HG02678 (cell line): Measurements from ENCODE around the gene GALNT4.
A peak's percentile ranks its signal among the peaks of the same experiment; 100 is the strongest.

Source experiments
- ATAC-seq: cut with Tn5 transposase; IDR thresholded peaks from one replicate; pipeline ENCODE4 v1.9.1; 2021; ENCODE audit warnings: mild to moderate bottlenecking, moderate library complexity; ENCODE audit not compliant: unreplicated experiment

The GALNT4 gene

DNA sequence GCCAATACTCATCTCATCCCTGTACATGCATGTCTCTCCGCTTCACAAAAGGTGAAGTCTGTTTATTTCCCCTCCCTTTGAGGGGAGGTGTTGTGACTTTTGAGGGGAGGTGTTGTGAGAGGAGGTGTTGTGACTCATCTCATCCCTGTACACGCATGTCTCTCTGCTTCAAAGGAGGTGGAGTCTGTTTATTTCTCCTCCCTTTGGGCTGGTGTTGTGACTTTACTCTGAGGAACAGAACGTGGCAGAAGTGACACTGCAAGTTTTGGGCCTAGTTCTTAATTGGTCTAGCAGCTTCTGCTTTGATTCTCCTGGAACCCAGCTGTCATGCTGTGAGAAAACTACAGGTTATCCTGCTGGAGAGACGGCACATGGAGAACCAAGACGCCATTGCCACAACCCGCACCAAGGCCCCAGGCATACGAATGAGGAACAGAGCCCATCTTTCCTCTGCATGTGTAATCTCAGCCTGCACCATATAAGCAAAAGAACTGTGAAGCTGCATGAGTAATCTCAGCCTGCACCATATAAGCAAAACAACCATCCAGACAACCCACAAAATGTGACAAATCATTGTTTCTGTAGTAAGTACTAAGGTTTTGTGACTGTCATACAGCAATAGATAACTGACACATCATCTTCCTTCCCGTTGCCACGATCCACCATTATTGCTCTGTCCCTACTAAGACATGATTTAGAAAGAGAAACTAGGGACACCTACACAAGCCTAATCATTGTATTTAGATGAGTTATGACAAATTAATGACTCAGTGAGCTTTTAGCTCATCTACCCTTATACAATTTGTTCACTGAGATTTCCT lies 30.0 kb downstream of the GALNT4 start:
- peak; percentile 35 for ATAC-seq

DNA sequence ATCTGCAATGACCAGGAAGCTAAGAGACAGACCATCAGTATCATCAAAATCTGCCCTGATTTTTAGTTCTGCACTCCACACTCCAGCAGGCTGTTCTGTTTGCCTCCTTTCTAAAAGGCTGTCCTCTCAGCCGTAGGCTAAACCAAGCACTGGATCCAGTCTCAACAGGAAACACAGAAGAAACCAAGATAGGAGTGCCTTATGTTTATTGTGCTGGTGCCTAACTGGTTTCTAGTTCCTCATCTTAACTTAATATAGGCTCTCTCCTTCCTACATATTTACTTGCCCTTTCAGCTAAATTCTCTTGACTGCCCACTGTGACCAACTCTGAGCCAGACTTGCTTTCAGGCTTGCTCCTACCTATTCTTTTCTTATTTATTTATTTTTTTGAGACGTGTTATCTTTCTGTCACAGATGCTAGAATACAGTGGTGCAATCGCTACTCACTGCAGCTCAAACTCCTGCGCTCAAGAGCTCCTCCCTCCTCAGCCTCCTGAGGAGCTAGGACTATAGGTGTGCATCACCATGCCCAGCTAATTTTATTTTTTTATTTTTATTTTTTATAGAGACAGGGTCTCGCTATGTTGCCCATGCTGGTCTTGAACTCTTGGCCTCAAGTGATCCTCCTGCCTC lies 30.8 kb downstream of the GALNT4 start:
- ATAC-seq, result no peak

DNA sequence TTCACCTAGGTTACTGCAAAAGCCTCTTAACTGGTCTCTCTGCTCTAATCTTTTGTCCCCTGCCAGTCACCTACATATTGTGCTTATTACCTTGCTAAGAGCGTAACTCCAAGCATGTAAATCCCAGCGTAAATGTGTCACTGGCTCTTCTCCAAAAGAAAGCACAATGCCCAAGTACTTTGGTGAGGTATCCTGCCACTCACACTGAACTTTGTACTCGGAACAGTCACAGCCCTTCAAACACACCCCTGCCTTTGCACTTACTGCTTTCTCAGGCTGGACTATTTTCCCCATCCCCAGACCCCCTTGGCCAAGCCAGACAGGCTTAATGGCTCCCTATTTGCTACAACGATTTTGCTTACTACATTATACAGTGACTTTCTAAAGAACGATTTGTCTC lies 31.7 kb downstream of the GALNT4 start:
- no peak for ATAC-seq

DNA sequence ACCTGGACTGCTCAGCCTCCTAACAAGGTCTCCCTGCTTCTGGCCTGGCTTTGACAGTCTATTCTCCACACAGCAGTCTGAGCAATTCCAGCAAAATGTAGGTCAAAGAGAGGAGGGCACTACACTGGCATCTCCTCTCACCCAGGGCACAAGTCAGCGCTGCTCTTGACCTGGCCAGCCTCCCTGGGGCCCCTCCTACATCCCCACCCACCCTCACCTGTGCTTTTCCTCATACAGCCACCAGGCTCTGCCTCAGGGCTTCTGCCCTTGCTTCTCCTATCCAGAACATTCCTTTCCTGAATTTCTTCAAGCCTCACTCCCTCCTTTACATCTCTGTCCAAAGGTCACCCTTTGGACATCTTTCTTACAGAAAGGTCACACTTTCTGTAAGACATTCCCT lies 33.7 kb downstream of the GALNT4 start:
- no peak for ATAC-seq

DNA sequence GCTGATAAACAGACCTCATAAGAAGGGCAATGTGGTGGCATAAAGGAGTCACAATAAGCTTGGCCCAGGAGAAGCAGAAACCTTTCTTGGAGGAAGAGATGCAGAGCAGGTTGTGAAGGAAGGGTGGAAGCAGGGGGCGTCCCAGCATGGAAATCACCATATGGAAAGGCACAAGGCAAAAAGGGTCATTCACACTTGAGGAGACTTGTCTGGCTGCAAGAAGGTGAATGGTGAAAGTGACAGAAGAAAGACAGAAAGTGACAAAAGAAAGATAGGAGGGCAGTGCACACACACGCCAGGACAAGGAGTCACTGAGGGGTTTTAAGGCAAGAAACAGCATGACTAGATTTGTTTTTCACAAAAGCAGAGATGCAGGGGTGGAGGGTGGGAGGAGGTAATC lies 38.3 kb downstream of the GALNT4 start:
- no peak for ATAC-seq

DNA sequence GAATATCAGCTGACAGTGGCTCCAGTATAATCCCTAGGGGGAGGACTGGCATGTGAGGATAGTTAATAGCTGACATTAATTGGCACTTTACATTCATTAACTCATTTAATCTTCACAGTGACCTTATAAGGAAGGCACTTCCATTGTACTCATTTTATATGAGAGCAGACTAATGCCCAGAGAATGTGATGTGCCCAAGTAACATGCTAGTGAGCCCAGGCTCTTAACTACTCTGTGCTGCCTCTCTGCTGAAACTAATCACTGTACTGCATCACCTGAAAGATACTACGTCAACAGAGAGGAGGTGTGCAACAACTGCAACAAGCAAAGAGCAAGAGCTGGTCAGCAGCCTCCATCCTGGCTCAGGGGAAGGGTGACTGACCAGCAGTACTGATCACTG lies 40.1 kb downstream of the GALNT4 start:
- ATAC-seq, result no peak

DNA sequence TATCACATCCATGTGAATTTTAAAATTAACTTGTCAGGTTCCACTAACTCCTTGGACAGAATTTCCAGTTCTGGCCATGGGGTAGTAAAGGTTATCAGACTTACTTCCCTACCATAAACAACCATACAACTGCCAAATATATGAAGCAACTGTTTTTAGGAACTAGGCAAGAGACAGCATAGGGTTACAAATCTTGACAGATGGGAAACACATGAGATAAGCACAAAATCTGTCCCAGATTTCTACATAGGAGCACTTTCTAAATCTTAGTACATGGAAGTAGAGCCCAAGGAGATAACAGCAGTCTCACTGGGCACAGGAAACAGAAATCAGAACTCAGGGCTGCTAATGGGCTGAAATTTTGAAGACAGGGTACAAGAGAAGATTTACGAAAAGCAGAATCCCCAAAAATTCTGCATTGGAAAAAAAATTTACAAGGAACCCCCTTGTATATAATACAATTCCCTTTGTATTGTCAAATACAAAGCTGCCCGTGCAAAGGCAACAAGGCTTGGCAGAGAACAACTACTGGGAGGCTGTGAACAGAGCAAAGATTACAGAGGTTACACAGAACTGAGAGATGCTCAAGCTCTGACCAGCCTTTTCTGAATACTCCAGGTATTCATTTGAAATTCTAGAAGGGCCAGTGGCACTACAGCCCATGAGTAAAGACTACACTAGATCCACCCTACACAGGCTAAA lies 43.2 kb downstream of the GALNT4 start:
- ATAC-seq, result no peak

DNA sequence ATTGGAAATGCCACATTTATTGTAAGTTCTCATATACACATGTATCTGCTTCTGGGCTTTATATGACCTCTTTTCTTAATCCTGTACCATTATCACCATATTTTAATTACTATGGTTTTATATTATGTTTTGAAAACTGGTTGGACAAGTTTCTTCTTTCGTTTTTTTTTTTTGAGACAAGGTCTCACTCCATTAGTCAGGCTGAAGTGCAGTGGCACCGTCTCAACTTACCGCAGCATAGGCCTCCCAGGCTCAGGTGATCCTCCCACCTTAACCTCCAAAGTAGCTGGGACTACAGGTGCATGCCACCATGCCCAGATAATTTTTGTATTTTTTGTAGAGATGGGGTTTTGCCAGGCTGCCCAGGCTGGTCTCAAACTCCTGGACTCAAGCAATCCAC lies 44.6 kb downstream of the GALNT4 start:
- no peak for ATAC-seq

DNA sequence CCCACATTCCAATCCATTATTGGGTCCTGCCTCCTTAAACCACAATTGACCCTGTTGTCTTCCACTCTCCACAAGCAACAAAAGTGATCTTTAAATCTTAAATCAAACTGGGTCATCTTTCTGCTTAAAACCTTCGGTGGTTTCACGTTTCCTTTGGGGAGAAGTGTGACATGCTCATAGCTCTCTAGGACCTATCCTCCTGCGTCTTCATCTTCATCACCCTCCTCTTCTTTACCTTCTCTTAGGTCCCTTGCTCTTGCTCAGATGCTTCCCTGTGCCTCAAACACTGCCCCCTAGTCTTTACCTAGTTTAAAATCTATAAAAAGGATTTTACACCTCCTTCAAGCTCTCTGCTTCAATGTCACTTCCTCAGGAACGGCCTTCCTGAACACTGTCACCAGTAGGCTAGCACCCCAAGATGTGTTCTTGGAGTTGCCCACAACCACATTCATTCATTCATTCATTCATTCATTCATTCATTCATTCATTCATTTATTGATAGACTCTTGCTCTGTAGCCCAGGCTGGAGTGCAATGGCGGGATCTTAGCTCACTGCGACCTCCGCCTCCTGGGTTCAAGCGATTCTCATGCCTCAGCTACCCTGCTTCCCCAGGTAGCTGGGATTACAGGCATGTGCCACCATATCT lies 46.8 kb downstream of the GALNT4 start:
- no peak for ATAC-seq

DNA sequence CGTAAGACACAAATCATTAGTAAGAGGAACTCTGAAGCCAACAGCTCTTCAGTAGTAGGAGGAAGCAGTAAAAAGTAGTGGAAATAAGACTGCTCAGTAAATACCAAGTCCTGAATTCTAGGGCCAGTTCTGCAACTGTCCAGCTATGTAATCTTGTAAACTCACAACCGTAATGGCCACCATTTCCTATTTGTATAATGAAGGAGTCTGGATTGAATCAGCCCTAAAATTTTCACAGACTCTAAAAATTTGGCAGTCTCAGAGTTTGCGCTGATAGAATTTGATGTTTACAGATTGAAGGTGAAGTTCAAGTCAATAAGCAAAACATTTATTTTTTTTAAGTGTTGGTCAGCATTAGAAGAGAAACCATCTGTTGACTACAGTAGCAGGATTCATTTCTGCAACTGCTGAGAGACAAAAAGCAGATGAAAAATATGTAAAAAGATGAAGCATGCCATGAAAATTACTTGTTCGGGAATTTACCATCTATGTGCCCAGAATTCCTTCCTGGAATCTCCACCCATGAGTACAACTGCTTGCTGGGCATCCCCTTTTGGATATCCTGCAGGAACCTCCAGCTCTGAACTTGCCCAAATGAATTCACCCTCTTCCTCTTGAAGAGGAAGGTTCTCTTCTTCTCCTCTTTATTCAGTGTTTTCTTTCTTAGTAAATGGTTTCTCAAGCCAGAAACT lies 47.5 kb downstream of the GALNT4 start:
- ATAC-seq, result no peak

DNA sequence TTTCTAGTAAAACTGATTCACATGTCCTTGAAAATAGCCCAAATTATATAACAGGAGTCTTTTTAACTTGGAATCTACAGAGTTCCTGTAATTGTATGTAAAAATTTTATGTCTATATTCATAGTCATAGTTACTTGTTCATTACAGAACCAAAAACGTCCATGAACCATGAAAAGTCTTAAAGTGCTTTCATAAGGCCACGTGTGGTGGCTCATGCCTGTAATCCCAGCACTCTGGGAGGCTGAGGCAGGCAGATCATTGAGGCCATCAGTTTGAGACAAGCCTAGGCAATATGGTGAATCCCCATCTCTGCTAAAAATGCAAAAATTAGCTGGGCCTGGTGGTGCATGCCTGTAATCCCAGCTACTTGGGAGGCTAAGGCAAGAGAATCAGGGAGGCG lies 48.4 kb downstream of the GALNT4 start:
- ATAC-seq, result no peak

DNA sequence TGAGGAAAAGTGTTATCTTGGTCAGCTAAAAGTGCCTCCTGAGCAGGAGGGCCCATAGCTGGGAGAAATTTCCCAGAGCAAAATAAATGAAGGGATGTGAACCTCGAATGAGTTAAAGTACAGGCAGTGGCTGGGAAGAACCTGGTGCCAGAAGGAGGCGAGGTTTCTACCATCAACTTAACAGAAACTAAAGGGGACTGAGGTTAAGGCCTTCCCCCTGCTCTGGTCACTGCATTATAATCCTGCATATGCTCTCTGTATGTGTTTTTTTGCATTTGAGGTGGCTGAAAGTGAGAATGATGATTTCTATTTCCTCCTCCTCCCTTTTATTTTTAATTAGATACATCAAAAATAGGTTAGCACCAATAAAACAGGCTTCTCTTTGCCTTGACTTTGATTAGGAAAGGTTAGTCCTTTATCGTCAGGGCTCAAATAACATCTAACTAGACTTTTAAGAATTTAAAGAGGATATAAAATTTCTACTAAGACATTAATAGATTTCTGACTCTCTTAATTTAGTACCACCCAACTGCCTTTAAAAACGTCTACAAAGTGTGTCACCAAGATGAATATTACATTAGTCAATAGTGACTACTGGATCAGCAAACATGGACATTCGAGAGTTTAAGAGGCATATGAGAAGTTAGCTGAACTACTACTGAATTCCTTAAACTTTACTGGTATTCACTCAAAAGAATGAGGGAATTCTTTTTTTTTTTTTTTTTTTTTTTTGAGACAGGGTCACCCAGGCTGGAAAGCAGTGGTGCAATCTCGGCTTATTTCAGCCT lies 49.2 kb downstream of the GALNT4 start:
- peak; percentile 42 for ATAC-seq

DNA sequence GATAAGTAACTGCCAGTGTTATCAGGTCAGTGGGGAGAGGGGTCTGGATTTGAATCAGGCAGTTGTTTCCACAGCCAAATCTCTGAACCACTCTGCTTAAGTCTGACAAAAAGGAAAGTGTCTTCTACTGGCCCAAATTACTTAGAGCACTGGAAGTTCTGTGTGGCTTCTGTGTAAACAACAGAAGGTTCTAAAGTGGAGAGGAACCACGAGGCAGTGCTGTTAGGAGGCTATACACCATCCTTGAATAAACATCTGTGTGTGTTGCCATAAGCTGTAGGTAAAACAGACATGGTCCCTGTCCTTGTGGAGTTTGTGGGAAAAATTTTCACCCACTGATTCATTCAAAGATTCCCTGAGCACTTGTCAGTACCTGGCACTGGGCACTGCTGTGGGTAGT lies 50.0 kb downstream of the GALNT4 start:
- no peak for ATAC-seq
